Stimulated activated CD4-positive, alpha-beta T cell treated with anti-CD3 and anti-CD28 coated beads, Interleukin-15, amount 100 ng/mL, for 24 hours (primary cell): Measurements from ENCODE around the gene CD19.
"Not testable (repeated sequence)": the region's sequence is repeated elsewhere in the genome, so short reads cannot be mapped to it uniquely, and the experiment has no call there.

Source experiments
- DNase-seq: peaks from one replicate; pipeline ENCODE4 v3.0.0-alpha.2; 2020

Gene CD19

GRCh38 chr16:28937222-28937876 is 5.6 kb downstream of the CD19 start:
- no peak for DNase-seq

GRCh38 chr16:28938721-28939120 is 7.0 kb downstream of the CD19 start:
- no peak for DNase-seq

GRCh38 chr16:28939825-28940224 is 8.1 kb downstream of the CD19 start:
- DNase-seq = not testable (repeated sequence)

GRCh38 chr16:28943281-28943680 is 11.5 kb downstream of the CD19 start:
- no peak for DNase-seq

GRCh38 chr16:28946681-28947080 is 14.9 kb downstream of the CD19 start:
- DNase-seq = no peak

GRCh38 chr16:28950648-28951409 is 19.1 kb downstream of the CD19 start, which contains the start of gene NFATC2IP:
TSS of gene NFATC2IP (plus strand) at chr16:28950937. CDS start at chr16:28951012, 75 bp downstream.
- DNase-seq = peak; percentile 100

GRCh38 chr16:28951410-28951943 is 19.7 kb downstream of the CD19 start:
- DNase-seq = no peak

- no peak for DNase-seq
Measured at GRCh38 chr16:28958216-28958615, 26.4 kb downstream of the CD19 start.

- no peak for DNase-seq
Measured at GRCh38 chr16:28958836-28959235, 27.1 kb downstream of the CD19 start.

- DNase-seq = no peak
Measured at GRCh38 chr16:28964072-28964471, 32.3 kb downstream of the CD19 start.

GRCh38 chr16:28964496-28964895 is 32.7 kb downstream of the CD19 start:
- no peak for DNase-seq

GRCh38 chr16:28967156-28967555 is 35.4 kb downstream of the CD19 start:
- DNase-seq = no peak

- not testable (repeated sequence) for DNase-seq
Measured at GRCh38 chr16:28969696-28970095, 37.9 kb downstream of the CD19 start.

GRCh38 chr16:28974007-28974436 is 42.3 kb downstream of the CD19 start:
- DNase-seq = peak; percentile 56

- peak; percentile 97 for DNase-seq
Measured at GRCh38 chr16:28974437-28975157, 42.8 kb downstream of the CD19 start, which contains the start of gene SPNS1. TSS of gene SPNS1 (plus strand) at chr16:28974778. CDS start at chr16:28975152, 374 bp downstream.

GRCh38 chr16:28975158-28975599 is 43.4 kb downstream of the CD19 start:
- no peak for DNase-seq

GRCh38 chr16:28977703-28978662 is 46.2 kb downstream of the CD19 start:
- DNase-seq = no peak

- DNase-seq = not testable (repeated sequence)
Measured at GRCh38 chr16:28980330-28980729, 48.6 kb downstream of the CD19 start.

GRCh38 chr16:28980929-28981328 is 49.2 kb downstream of the CD19 start:
- DNase-seq = no peak

GRCh38 chr16:28981517-28981916 is 49.7 kb downstream of the CD19 start:
- peak; percentile 72 for DNase-seq

GRCh38 chr16:28982418-28982817 is 50.6 kb downstream of the CD19 start:
- DNase-seq = no peak

- DNase-seq = no peak
Measured at GRCh38 chr16:28982949-28983348, 51.2 kb downstream of the CD19 start.
